HG02884 (cell line): Measurements from ENCODE around the gene CACNA1C.
"Not testable (repeated sequence)": the region's sequence is repeated elsewhere in the genome, so short reads cannot be mapped to it uniquely, and the experiment has no call there.

Experiments
- ATAC-seq: cut with Tn5 transposase; IDR thresholded peaks from one replicate; pipeline ENCODE4 v1.9.1; 2021; ENCODE audit warnings: mild to moderate bottlenecking, moderate library complexity; ENCODE audit not compliant: unreplicated experiment

Gene CACNA1C

GRCh38 chr12:2074792-2075191 is 22.0 kb downstream of the CACNA1C start:
- no peak for ATAC-seq

DNA sequence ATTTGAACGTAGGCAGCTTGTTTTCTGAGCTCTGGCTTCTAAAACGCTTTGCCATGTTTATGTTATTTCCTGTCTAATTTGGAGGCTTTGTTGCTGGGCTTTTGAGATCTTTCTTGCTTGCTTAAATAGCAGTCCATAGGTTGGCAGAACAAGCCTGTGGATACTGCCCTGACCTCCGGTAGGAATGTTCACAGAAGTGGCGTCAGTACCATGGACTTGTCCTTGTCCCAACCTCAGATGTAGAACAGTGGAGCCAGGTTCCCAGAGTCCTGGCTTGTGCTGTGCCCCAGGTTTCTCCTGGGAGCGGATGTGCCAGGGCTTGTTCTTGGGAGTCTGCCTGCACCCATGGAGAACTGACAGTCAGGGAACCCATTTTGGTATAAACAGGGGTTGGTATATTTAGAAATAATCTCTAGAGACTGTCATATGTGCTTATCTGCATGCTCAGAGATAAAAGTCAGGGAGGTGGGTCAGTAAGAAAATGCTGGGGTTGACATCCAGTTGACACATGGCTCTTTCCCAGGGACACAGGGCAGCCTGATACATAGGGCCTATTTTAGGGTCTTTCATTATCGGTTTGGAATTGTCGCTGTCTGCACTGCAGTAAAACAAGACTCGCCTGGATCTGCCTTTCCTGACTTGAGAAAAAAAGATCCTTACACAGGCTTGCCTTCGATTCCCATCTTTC is 22.9 kb downstream of the CACNA1C start:
- no peak for ATAC-seq

- no peak for ATAC-seq
Measured at GRCh38 chr12:2076196-2076570, 23.4 kb downstream of the CACNA1C start.

GRCh38 chr12:2076728-2077127 is 23.9 kb downstream of the CACNA1C start:
- no peak for ATAC-seq

DNA sequence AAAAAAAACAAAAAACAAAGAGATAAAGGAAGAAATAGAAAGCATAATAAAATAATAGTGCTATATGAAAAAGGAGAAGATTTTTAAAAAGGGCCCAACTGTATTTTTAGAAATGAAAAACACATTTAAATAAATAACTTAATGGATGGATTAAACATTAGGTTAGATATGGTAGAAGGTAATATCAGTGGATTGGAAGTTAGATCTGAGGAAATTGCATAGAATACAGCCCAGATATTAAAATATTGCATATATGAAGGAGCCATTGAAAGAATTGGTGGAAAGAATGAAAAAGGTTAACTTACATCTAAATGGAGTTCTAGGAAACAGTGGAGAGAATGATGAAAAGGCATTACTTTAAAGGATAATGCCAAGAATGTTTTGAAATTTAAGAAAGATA is 27.8 kb downstream of the CACNA1C start:
- no peak for ATAC-seq

GRCh38 chr12:2082321-2082720 is 29.5 kb downstream of the CACNA1C start:
- ATAC-seq: no peak

DNA sequence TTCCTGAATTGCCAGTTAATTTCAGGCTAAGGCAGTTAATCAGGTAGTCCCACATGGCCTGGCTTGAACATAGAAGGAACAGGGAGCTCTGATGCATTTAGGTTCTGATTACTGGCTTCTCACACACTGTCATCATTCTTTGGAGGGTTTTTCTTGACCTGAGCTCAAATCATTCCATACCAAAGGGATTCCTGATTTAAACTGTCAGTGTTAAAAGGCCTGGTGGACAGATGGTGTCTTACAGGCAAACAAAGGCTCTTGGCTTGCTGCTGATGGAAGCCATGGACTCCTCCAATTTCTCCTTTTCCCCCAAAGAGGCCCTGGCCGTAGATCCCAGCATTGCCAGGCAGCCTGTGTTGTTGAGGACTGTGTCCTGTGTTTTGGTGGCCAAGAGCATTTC is 30.2 kb downstream of the CACNA1C start:
- no peak for ATAC-seq

GRCh38 chr12:2083561-2083960 is 30.8 kb downstream of the CACNA1C start:
- ATAC-seq: no peak

- no peak for ATAC-seq
Measured at GRCh38 chr12:2084553-2085296, 31.9 kb downstream of the CACNA1C start.

DNA sequence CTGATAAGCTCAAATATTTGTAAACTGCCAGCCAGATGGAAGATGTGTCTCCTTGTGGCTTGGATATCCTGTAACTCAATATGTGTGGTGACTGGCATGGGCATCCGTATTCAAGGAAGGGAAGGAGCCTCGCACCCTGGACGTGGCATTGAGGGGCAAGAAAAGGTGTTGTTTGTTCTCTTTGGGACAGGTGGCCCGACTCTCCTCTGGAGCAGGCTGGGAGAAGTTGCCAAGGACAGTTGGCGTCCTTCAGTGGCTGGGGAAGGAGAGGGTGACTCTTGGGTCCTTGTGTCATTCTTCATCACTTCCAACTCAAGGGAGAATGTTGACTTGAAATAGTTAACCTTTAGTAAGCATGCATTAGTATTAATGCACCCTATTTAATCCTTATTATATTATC is 39.6 kb downstream of the CACNA1C start:
- ATAC-seq: no peak

GRCh38 chr12:2092890-2093289 is 40.1 kb downstream of the CACNA1C start:
- no peak for ATAC-seq

DNA sequence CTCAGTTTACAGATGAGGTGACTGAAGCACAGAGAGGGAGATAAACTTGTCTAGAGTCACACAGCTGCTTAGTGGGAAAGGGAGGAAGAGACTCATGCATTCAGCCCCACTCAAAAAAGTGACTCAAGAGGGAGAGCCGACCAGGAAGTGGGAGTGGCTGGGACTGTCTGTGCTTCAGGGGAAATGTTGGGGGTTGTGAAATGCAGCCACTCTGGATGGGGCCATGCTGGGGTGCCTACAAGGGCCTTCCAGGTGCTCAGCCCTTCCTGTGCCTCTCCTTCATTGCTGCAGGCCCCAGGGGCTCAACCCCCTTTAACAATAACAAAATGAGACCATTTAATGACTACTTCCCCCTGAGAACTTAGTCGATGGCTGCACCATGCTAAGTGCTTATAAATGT is 41.8 kb downstream of the CACNA1C start:
- no peak for ATAC-seq

DNA sequence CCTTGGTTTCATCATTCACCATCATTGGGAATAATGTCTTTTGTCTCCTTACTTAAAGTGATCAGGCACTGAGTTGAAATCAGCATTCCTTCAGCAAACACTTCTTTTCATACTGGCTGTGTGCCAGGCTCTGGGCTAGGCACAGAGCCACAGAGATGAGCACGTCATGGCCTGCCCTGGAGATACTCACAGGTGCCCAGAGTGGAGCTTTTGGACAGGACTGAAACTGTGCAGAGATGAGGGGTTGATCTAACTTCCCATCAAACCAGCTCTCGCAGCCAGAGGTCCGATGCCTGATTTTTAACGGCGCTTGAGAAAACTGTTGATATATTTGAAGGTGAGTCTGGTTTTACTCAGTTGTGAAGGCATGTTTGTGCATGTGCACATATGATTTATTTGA is 43.1 kb downstream of the CACNA1C start:
- ATAC-seq: no peak

DNA sequence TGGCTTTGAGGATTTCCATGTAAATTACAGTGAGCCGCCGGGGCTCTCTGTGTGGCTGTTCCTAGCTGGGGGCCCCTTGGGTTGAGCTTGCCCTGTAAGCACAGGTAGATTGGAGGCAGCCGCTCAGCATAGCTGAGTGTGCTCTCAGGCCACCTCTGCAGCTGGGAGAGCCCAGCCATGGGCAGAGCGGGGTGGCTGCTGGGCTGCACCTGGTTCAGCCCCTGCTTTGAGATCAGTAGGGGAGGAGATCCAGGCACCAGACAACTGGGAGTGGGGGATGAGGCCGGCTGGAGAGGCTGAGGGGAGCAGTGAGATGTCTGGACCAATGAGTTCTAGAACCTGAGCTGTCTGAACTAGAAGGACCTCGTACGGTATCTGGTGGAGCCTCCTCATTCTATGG is 44.8 kb downstream of the CACNA1C start:
- ATAC-seq: no peak

- no peak for ATAC-seq
Measured at GRCh38 chr12:2098852-2099251, 46.1 kb downstream of the CACNA1C start.

- ATAC-seq: no peak
Measured at GRCh38 chr12:2099595-2099994, 46.8 kb downstream of the CACNA1C start.

DNA sequence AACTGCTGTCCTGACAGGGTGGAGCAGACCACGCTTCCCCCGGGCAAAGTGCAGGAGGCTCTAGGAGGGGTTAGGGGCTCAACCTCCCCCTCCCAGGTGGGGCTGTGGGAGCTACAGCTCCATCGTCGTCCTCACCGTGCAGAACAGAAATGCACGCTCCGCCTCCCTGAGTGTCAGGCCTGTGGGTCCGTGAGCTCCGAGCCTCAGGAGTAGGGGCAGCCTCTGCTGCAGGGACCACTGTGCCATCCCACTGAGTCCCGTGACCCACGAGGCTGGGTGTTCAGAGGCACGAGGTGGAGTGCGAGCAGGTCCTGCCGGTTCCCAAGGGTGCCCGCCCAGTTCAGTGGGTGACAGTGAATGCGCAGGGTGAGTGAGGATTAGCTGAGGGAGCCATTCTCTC is 48.6 kb downstream of the CACNA1C start:
- no peak for ATAC-seq

- ATAC-seq: no peak
Measured at GRCh38 chr12:2101771-2102170, 49.0 kb downstream of the CACNA1C start.

DNA sequence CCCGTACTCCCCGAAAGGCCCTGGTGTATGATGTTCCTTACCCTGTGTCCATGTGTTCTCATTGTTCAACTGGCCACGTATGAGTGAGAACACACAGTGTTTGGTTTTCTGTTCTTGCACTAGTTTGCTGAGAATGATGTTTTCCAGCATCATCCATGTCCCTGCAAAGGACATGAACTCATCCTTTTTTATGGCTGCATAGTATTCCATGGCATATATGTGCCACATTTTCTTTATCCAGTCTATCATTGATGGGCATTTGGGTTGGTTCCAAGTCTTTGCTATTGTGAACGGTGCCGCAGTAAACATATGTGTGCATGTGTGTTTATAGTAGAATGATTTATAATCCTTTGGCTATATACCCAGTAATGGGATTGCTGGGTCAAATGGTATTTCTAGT is 49.9 kb downstream of the CACNA1C start:
- not testable (repeated sequence) for ATAC-seq

GRCh38 chr12:2105387-2105786 is 52.6 kb downstream of the CACNA1C start:
- ATAC-seq: not testable (repeated sequence)

DNA sequence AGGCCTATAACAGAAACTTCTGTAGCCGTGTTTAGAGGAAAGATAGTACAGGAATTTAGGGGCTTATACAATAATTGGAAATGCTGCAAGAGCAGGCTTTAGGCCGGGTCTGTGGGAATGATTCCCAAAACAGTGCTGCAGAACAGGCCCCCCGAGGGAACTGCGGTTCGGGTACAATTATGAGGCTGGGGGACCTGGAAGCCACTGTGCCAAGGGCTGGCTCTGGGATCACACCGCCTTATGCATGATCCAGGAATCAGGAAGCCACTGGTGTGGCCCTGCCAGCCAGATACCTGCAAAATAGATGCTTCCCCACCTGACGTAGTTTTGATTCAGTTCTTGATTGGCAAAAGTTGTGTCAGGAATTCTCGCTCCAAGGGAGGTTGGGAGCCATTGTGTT is 55.4 kb downstream of the CACNA1C start:
- no peak for ATAC-seq

DNA sequence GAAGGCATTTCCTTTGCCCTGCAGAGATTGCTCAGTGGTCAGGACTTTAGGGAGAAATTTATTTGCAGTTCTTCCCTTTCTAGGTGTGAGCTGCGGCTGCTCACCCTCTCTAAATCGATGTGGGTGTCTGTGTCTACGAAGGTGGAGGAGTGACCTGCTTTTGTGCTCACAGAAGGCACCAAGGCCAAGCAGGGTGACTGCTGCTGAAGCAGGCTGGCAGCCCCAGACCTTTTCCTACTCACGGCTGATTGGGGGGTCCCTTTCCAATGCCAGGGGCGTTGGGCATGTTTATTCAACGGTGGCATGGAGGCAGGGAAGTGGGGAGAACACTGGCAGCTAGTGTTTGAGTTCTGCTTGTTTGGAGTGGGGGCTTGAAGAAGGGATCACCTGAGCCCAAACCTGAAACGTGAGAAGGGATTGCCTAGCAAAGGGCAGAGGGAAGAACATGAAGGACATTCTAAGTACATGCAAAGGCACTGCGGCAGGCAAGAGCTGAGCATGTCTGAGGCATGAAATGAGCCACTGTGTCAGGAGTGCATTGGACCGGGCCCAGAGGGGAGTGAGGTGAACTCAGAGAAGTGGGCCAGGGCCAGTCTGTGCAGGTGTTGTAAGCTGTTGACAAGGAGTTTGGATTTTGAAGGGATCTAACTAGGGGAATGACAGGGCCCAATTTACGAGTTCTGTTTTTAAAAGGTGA is 56.3 kb downstream of the CACNA1C start:
- ATAC-seq: no peak
